HG02623 (cell line): Measurements from ENCODE around the gene FFAR2.
"Not testable (repeated sequence)": the region's sequence is repeated elsewhere in the genome, so short reads cannot be mapped to it uniquely, and the experiment has no call there.

ENCODE experiments used
- ATAC-seq: cut with Tn5 transposase; IDR thresholded peaks from one replicate; pipeline ENCODE4 v1.9.1; 2021; ENCODE audit warnings: moderate library complexity; ENCODE audit not compliant: unreplicated experiment

The FFAR2 gene

DNA sequence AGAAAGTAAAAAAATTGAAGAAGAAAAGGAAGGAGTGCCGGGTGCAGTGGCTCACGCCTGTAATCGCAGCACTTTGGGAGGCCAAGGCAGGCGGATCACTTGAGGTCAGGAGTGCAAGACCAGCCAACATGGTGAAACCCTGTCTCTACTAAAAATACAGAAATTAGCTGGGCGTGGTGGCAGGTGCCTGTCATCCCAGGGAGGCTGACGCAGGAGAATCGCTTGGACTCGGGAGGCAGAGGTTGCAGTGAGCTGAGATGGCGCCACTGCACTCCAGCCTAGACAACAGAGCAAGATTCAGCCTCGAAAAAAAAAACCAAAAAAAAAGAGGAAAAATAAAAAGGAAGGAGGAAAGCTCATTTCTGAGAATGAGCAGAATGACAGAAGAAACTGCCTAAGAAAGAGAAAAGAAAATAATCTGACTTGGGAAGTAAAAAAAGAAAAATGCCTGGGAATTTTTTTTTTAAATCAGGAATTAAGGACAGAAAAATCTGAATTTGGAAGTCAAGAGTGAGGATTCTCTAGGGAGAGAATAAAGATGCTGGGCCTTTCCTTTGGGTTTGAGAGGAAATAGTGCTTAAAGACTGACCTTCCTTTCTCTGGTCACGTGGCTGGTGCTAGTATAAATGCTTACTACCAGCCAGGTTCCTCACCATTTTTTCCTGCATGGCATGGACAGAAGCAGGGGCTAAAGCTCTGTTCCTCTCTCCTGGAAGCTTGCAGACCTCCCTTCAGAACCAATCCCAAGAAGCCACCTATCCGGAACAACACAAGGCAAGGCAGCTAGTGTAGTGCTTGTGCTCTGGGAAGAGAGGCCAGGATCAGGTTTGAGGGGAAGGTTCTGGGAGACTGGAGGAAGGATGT lies at the start of gene FFAR2:
FFAR2 (plus strand) TSS at position 652 of the 864 bp plus-strand sequence. CDS start 1,458 bp downstream, outside the sequence.
- no peak for ATAC-seq

DNA sequence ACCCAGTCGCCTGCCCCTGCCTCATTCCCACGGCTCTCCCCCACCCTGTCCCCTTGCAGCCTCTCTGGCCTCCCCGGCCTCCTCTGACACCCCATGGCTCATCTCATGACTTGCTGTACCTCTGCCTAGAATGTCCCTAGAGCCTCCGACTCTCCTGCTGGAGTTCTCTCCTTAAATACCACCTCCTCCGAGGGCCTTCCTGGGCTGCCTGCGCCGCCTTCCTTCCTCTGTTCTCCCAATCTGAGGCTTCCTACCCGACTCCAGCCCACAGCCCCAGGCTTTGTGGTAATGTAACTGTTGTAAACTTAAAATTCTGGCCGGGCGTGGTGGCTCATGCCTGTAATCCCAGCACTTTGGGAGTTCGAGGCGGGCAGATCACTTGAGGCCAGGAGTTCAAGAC lies 49.5 kb upstream of the FFAR2 start:
- no peak for ATAC-seq

DNA sequence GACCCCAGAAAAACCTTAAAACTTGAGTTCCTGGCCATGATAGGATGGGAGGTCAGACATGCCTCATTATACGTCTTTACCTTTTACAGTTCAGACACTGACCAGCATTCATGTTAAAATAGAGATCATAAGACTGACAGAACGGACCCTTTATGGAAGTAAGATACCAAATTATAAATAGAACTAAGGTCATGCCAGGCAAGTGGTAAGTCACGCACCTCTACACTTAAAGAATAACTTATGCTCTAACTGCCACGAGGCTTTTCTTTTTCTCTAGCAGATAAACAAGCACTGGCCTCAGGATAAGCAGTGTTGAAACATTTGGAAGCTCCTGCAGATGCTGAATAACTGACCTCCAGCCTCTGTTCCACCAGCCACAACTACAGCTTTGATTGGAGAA lies 48.8 kb upstream of the FFAR2 start:
- no peak for ATAC-seq

DNA sequence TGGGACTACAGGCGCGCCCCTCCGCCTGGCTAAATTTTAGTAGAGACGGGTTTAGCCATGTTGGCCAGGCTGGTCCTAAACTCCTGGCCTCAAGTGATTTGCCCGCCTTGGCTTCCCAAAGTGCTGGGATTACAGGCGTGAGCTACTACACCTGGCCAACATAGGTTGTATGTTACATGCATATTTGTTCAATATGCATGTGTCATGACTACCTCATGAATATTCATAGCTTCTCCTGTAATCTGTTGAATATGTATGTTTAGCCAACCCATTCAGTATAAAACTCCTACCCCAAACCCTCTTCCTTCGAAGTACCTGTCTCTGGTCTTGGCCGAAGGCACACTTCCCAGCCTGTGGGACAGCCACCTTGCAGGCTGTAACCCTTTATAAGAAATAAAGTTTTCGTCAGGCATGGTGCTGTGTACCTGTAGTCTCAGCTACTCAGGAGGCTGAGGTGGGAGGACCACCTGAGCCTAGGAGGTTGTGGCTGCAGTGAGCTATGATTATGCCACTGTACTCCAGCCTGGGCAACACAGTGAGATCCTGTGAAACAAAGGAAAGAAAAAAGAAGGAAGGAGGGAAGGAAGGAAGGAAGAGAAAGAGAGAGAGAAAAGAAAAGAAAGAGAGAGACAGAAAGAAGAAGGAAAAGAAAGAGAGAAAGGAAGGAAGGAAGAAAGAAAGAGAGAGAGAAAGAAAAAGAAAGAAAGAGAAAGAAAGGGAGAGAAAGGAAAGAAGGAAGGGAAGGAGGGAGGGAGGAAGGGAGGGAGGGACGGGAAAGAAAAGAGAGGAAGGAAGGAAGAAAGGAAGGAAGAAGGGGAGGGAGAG lies 47.9 kb upstream of the FFAR2 start:
- ATAC-seq = no peak

DNA sequence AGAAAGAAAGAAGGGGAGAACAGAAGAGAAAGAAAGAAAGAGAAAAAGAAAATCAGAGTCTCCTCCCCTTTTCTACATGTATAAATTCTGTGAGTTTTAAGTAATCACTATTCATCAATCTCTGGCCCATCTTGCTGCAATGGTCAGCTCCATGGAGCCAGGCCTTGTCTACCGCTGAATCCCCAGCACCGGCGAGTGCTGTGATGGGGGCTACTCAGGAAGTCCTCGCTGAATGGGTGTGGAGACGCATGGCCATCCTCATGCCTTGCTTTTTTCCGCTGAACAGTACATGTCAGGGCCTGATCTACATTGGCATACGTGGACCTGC lies 47.3 kb upstream of the FFAR2 start:
- no peak for ATAC-seq

DNA sequence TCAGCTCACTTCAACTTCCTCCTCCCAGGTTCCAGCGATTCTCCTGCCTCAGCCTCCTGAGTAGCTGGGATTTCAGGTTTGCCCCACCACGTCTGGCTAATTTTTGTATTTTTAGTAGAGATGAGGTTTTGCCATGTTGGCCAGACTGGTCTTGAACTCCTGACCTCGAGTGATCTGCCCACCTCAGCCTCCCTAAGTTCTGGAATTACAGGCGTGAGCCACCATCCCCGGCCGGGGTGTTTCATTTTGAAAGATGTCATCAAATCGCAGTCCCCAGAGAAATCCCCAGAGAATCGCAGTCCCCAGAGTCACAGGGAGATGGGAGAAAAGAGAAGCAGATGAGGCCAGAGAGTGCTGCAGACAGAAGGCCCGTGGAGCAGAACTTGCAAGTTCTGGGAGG lies 46.6 kb upstream of the FFAR2 start:
- not testable (repeated sequence) for ATAC-seq

DNA sequence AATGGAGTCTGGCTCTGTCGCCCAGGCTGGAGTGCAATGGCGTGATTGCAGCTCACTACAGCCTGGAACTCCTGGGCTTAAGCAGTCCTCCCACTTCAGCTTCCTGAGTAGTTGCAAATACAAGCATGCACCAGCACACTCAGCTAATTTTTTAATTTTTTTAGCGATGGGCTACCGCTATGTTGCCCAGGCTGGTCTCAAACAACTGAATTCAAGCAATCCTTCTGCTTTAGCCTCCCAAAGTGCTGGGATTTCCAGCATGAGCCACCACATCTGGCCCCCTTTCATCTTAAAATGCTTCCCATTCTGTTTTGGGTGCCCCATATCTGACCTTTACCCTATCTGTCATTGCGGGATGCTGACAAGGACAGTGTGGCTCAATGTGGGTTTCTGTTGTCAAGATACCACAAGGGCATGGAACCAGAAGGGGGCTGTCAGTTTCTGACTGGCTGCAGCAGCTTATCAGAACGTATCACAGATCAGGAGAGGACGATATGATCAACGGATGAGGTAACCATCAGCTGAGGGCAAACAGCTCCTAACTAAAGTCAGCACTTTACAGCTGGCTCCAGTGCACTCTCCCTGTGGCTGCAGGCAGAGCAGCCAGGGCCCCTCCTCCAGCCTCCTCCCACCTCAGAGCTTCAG lies 44.8 kb upstream of the FFAR2 start:
- no peak for ATAC-seq

DNA sequence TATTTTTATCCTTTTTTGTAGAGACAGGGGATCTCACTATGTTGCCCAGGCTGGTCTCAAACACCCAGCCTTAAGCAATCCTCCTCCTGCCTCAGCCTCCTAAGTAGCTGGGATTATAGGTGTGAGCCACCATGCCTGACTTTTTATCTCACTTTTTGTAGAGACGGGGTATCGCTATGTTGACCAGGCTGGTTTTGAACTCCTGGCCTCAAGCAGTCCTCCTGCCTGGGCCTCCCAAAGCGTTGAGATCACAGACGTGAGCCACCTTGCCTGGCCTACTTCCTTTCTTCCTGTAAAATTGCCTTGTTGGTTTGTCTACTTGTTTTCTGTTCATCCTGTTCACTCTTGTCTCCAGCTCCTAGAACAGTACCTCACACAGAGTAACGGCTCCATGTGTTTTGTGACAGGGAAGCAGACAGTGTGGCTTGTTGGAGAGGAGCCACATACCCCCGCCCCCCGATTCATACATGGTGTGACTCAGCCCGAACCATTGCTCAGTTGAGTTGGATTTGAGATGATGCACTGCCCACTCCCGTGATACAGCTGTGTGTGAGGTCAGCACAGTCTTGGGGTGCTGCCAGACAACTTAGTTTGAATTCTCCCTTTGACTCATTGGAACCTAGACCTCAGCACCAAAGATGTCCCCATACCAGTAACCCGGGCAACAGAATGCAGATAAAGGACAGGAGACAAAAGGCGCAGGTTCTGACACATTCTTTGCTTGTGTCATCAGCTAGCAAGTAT lies 43.0 kb upstream of the FFAR2 start:
- ATAC-seq = no peak

DNA sequence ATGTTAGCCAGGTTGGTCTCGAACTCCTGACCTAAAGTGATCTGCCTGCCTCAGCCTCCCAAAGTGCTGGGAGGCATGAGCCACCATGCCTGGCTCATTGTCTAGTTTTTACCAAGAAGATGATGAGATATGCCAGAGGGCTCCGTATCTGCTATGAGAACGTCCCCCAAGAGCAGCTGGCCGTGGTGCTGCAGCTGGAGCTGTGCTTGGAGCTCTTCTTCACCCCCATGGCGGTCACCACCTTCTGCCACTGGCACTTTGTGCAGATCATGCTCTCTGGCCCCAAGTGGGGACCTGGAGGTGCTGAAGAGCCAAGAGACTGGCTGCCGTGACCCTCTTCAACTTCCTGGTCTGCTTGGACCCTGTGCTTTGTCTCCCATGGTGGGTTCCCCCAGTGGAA lies 40.4 kb upstream of the FFAR2 start:
- no peak for ATAC-seq

DNA sequence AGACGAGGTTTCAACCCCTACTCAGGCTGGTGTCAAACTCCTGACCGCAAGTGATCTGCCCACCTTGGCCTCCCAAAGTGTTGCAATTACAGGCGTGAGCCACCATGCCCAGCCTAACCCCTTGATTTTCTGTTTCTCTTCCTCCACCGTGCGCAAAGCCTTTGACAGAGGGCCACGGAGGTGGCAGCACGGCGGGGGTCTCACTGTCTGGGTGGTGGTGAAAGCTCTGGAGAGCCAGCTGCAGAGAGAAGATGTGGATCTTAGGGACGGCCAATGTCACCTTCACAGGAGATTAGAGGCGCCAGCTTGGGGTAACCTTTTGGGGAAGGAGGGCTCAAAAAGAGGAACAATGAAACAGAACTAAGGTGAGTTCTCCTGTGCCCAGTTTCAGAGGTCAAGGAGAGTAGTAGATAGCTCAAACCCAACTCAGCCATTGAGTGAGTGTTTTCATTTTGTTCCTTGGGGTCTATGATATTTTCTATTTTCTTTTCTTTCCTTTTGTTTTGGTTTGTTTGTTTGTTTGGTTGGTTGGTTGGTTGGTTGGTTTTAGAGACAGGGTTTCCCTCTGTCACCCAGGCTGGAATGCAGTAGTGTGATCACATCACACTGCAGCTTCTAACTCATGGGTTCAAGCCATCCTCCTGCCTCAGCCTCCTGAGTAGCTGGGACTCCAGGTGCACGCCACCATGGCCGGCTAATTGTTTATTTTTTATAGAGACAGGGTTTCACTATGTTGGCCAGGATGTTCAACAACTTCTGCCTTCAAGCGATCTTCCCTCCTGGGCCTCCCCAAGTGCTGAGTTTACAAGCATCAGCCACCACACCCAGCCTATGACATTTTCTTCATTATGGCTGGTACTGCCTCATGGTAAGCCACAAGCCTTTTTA lies 39.5 kb upstream of the FFAR2 start:
- ATAC-seq = no peak

DNA sequence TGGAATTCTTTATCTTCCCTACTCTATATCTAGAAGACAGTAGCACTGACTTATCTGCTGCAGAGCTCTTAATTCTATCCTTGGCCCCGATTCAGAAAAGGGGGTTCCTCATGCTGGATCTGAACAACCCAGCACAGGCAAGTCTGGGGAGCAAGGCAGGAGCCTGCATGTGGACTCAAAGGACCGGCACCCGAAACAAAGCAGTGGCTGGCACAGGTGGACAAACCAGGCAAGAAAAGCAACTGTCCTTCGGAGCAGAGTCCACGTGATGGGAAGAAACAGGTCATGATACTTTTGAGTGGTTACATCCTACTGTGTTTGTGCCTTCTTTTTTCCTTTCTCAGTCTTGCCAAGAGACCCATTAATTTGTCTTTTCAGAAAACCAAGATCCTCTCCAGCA lies 38.9 kb upstream of the FFAR2 start:
- no peak for ATAC-seq

DNA sequence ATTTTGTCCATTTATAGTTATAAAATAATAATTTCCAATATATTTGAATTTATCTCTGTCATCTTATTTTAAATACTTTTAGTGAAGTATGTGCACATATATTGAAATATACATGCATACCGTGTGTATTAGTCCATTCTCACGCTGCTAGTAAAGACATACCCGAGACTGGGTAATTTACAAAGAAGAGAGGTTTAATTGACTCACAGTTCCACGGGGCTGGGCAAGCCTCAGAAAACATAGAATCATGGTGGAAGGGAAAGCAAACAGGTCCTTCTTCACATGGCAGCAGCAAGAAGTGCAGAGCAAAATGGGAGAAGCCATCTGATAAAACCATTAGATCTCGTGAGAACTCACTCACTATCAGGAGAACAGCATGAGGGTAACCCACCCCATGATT lies 37.6 kb upstream of the FFAR2 start:
- ATAC-seq = no peak

DNA sequence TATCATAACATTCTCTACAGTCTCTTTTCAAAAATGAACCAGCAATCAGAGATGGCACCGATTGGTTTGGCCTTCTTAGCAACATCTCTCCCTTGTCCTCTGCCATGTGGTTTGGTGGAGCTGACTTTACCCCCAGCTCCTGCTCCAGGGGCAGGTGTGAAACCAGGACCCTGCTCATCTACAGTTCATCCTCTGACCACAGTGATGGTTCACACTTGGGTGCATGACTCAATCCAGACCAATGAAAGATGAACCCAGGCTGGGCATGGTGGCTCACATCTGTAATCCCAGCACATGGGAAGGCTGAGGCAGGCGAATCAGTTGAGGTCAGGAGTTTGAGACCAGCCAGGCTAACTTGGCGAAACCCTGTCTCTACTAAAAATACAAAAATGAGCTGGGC lies 33.6 kb upstream of the FFAR2 start:
- ATAC-seq = no peak

DNA sequence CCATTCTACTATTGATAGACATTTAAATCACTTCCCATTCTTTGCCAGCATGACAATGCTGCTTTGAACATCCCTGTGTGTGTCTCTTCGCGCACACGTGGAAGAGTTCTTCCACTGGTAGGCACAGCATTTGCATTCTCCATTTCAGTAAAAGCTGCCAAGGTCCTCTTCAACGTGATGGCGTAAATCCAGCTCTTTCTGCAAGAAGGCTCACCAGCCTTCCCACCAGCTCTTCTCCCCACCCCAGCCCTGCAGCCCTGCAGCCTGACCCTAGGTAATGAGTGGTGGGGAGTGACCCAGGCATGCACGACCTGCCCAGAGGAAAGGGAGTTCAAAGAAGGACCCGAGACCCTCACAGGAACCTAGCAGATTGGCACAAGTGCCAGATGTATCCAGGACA lies 31.7 kb upstream of the FFAR2 start:
- no peak for ATAC-seq

DNA sequence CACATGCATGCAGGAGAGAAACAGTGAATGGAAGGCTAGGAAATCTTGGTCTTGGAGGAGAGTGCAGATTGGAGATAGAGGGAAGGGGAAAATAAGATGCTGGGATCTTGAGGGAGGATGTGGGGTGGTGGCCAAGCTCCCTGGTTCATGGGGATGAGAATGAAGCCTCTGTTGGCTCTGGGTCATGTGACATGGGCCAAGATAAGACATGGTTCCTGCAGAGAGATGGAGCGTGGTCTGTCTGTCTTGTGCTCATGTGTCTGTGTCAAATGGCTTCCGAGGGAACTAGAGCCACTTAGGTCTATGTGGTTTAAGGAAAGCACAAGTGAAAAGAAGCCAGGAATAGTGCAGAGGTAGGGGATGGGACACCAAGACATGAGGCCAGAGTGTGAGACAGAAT lies 30.8 kb upstream of the FFAR2 start:
- ATAC-seq = no peak

DNA sequence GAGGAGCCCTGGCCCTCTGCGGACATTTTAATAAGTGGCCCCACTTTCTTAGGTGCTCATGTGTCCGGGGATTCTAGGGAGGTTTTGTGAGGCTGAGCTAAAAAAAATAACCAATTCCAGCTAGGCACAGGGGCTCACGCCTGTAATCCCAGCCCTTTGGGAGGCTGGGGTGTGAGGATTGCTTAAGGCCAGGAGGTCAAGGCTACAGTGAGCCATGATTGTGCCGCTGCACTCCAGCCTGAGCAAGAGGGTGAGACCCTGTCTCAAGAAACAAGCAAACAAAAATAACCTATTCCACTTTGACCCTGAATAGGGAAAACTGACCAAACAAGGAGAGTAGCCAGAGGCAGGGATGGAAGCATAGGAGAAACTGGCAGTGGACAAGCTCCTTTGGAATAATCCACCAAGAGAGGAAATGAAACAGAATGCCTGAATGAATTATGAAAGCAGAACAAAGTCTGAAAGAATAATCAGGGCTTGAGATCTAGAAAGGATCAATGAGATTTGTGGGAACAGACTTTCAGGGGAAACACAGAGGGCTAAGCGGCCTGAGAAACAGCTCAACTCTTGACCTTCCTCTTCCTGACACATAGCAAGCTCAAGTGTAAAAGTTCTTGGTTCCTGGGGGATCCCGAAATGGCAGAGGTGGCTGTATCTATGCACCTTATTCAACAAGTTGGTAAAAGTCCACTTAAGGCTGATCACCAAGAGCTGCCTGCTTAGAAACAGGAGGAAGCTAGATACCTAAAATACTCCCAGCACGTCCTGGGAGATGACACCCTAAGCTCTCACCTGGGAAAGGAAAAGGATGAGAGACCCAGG lies 30.1 kb upstream of the FFAR2 start:
- no peak for ATAC-seq

DNA sequence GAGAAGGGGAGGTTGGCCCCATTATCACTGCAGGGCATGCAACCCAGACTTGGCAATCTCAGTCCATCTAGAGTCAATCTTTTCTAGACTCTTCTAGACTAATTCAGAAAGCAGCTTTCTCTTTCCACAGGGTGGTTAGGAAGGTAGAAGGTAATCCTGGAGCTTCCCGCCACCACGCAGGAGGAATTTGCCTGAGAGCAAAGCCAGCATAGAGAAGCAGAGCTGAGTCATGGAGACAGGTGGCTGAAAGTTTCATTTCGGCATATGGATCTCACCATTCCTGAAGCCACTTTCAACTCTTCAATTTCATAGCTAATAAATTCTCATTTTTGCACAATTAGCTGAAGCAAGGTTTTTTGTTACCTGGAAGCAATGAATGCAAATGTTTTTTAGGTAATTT lies 29.0 kb upstream of the FFAR2 start:
- no peak for ATAC-seq

DNA sequence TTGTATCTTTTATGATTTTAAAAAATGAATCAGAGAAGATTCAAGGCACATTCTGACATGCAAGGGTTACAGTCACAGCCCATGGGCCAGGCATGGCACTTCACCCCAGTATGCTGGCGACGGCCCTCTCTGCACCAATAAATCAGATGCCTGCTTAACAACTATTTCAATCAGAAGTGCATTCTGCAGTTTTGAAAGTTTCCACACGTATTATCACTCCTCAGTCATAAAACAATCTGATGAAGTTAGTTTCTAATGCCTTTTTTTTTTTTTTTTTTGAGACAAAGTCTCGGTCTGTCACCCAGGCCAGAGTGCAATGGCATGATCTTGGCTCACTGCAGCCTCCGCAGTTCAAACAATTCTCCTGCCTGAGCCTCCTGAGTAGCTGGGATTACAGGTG lies 28.3 kb upstream of the FFAR2 start:
- no peak for ATAC-seq

DNA sequence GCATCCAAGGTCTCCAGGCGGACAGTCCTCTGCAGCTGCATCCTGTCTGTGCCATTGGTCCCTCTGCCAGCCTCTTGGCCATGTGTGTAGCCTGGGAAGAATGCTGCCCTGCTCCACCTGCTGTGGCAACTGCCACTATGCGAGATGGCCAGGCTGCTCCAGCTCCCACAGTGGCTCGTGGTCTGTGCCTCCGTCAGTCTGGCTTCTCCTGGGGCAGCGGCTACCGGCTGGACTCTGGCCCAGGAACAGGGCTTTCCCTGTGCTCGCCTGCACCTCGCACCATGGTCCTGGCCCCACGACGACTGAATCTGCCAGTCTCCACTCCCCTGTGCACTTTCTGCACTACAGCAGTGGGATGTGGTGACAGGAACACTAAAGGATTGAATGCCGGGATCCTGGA lies 26.7 kb upstream of the FFAR2 start:
- no peak for ATAC-seq
